A549 (cell line): ENCODE data around the gene FLRT3.

Experiments
- CBX2 ChIP-seq: fragments of 200-600 bp; sonication (generic); IDR thresholded peaks from 2 replicates; pipeline ENCODE4 v1.6.1; 2016; ENCODE audit warnings: low read depth, mild to moderate bottlenecking, borderline replicate concordance
- CEBPB ChIP-seq, 2 experiments: fragments of >200 bp in 1 of 2; sonication (Bioruptor Twin) in 1 of 2; formaldehyde crosslinking in 1 of 2; IDR thresholded peaks; 2 replicates each; pipeline ENCODE4 v1.6.1; 2012 to 2016
- CTCF ChIP-seq: fragments of >200 bp; sonication (Bioruptor Twin); formaldehyde crosslinking; IDR thresholded peaks from 3 replicates; pipeline ENCODE4 v1.5.1; 2016
- EP300 ChIP-seq, 2 experiments: fragments of >200 bp; sonication (Bioruptor Twin); formaldehyde crosslinking; IDR thresholded peaks; 2 replicates in 1 of 2; 3 replicates in 1 of 2; pipeline ENCODE4 v1.6.1; 2016 to 2017
- MAX ChIP-seq: IDR thresholded peaks from 2 replicates; pipeline ENCODE4 v1.6.1; 2012
- NR3C1 ChIP-seq: fragments of >200 bp; sonication (Bioruptor Twin); formaldehyde crosslinking; IDR thresholded peaks from 3 replicates; pipeline ENCODE4 v1.6.1; 2017
- POLR2A ChIP-seq: IDR thresholded peaks from 2 replicates; pipeline ENCODE4 v1.6.1; 2012; ENCODE audit warnings: mild to moderate bottlenecking, low read length
- RAD21 ChIP-seq, 2 experiments: fragments of >200 bp in 1 of 2; sonication (Bioruptor Twin) in 1 of 2; formaldehyde crosslinking in 1 of 2; IDR thresholded peaks in 1 of 2; conservative IDR thresholded peaks in 1 of 2; 2 replicates in 1 of 2; 3 replicates in 1 of 2; pipeline ENCODE4 v1.6.1; 2012 to 2018; ENCODE audit warnings: inconsistent platforms in 1 of 2

GRCh38 chr20:14343491-14344065 is 6.2 kb upstream of the FLRT3 start:
- TF ChIP-seq RAD21 (conservative IDR thresholded peaks at IDR 0.05 in 1 of 2, IDR thresholded peaks at IDR 0.05 in 1 of 2) (no peak), MAX (no peak), CTCF (no peak), CEBPB (IDR thresholded peaks at IDR 0.05) (no peak), NR3C1 (no peak), EP300 (IDR thresholded peaks at IDR 0.05) (no peak), CBX2 (no peak), POLR2A (no peak)
